RWPE2 (cell line): ENCODE measurements around the gene ACVR2A.

ENCODE experiments used
- ATAC-seq: fragments of 200-7000 bp; cut with Tn5 transposase; 3 replicates; pipeline ENCODE4 v1.9.1; 2021; ENCODE audit warnings: low read depth
- DNase-seq: peaks from one replicate; pipeline ENCODE4 v3.0.0-alpha.2; 2020; ENCODE audit warnings: low spot score
- H3K27ac ChIP-seq: fragments of 450-650 bp; 2 replicates; pipeline ENCODE4 v1.5.1; 2017; ENCODE audit warnings: mild to moderate bottlenecking; ENCODE audit not compliant: poor library complexity, severe bottlenecking
- H3K27me3 ChIP-seq: fragments of 250-450 bp; sonication (Bioruptor Pico); 2 replicates; pipeline ENCODE4 v1.5.1; 2021; ENCODE audit warnings: mild to moderate bottlenecking, moderate library complexity; ENCODE audit not compliant: insufficient read depth, poor library complexity, severe bottlenecking
- H3K36me3 ChIP-seq: fragments of 250-450 bp; sonication (Bioruptor Pico); 2 replicates; pipeline ENCODE4 v1.5.1; 2020; ENCODE audit warnings: low read depth, mild to moderate bottlenecking, moderate library complexity
- H3K4me1 ChIP-seq: fragments of 250-450 bp; sonication (Bioruptor Pico); 2 replicates; pipeline ENCODE4 v1.5.1; 2021; ENCODE audit warnings: mild to moderate bottlenecking, moderate library complexity; ENCODE audit not compliant: insufficient read depth, poor library complexity, severe bottlenecking
- H3K4me3 ChIP-seq: fragments of 250-450 bp; sonication (Bioruptor Pico); 2 replicates; pipeline ENCODE4 v1.5.1; 2021; ENCODE audit warnings: mild to moderate bottlenecking, moderate library complexity; ENCODE audit not compliant: severe bottlenecking
- H3K9me3 ChIP-seq: fragments of 250-450 bp; sonication (Bioruptor Pico); 2 replicates; pipeline ENCODE4 v1.5.1; 2021; ENCODE audit warnings: mild to moderate bottlenecking, moderate library complexity; ENCODE audit not compliant: severe bottlenecking
- CTCF ChIP-seq: fragments of 450-650 bp; IDR thresholded peaks from one replicate; pipeline ENCODE4 v1.5.1; 2017; ENCODE audit warnings: mild to moderate bottlenecking, moderate library complexity; ENCODE audit not compliant: poor library complexity, severe bottlenecking

The ACVR2A gene

DNA sequence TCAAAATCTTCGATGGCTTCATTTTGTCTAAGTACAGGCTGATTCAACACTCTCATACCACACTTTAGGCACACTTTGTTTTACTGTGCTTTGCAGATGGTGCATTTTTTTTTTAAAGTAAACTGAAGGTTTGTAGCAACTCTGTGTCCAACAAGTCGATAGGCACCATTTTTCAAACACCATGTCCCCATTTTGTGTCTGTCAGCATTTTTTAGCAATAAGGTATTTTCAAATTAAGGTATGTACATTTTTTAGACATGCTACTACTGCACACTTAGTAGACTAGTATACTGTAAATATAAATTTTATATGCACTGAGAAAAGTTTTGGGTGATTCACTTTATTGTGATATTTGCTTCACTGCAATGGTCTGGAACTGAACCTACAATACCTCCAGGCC is 131.3 kb downstream of the ACVR2A start:
- Histone ChIP-seq H3K27me3 (no peaks in the 10 kb centered on the region), H3K4me1 (no peaks in the 10 kb centered on the region), H3K36me3 (peaks cover 27% of the 10 kb centered on the region), H3K27ac (no peak overlapping the region), H3K4me3 (no peak overlapping the region), H3K9me3 (no peaks in the 10 kb centered on the region)
- DNase-seq (no peak), ATAC-seq (no peak)
- TF ChIP-seq CTCF: no peak

GRCh38 chr2:147977679-147978078 is 132.8 kb downstream of the ACVR2A start:
- ATAC-seq: no peak
- H3K9me3 ChIP-seq: no peaks in the 10 kb centered on the region
- no peaks in the 10 kb centered on the region for H3K27me3 ChIP-seq
- H3K36me3 ChIP-seq: peaks cover 14% of the 10 kb centered on the region
- no peak for DNase-seq
- H3K4me3 ChIP-seq: no peak overlapping the region
- H3K27ac ChIP-seq: no peak overlapping the region
- H3K4me1 ChIP-seq: no peaks in the 10 kb centered on the region
- no peak for TF ChIP-seq CTCF
